ENCODE data around the gene ERAL1.

DNA sequence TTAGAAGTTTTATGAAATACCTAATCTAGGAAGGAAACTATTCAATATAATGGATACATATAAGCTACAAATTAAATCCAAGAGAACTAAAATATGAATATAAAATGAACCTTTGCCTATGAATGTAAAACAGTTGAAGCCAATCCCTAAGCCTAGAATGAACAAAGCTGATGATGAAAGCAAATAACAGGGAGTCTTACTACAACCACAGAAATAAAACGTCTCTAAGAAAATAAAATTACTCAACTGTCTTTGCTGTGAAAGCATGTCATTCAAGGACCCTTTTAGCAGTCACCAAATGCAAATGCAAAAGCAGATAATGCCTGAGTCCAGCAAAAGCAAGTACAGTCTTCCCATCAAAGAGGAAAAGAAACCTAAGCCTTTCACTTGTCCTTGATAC lies 35.2 kb upstream of the ERAL1 start:
- no peak for TF ChIP-seq EZH2 (IDR thresholded peaks at IDR 0.05; ENCODE audit: low read length)
- TF ChIP-seq, protein P1, sequence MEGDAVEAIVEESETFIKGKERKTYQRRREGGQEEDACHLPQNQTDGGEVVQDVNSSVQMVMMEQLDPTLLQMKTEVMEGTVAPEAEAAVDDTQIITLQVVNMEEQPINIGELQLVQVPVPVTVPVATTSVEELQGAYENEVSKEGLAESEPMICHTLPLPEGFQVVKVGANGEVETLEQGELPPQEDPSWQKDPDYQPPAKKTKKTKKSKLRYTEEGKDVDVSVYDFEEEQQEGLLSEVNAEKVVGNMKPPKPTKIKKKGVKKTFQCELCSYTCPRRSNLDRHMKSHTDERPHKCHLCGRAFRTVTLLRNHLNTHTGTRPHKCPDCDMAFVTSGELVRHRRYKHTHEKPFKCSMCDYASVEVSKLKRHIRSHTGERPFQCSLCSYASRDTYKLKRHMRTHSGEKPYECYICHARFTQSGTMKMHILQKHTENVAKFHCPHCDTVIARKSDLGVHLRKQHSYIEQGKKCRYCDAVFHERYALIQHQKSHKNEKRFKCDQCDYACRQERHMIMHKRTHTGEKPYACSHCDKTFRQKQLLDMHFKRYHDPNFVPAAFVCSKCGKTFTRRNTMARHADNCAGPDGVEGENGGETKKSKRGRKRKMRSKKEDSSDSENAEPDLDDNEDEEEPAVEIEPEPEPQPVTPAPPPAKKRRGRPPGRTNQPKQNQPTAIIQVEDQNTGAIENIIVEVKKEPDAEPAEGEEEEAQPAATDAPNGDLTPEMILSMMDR (optimal IDR thresholded peaks at IDR 0.05 in 1 of 3, IDR thresholded peaks at IDR 0.05 in 1 of 3, conservative IDR thresholded peaks at IDR 0.05 in 1 of 3; ENCODE audit: extremely low read depth in 1 of 3, insufficient read depth in 2 of 3, low read length in 3 of 3) = no peak

Measured in keratinocyte (primary cell).